Measurements from ENCODE around the gene BAK1.
A peak's percentile ranks its signal among the peaks of the same experiment; 100 is the strongest.

BAK1 gene

GRCh38 chr6:33587529-33587928, 7.5 kb upstream of the BAK1 start:
- FAIRE-seq (no peak), DNase-seq (ENCODE audit: low spot score) (no peak)

- FAIRE-seq: no peak
- DNase-seq (ENCODE audit: low spot score): no peak
These were observed 6.1 kb upstream of the BAK1 start for GRCh38 chr6:33586108-33586640.

- peak; percentile 47 for DNase-seq (ENCODE audit: low spot score)
- no peak for FAIRE-seq
These were observed 5.5 kb upstream of the BAK1 start for GRCh38 chr6:33585403-33586107.

- FAIRE-seq: no peak
These were observed 4.8 kb upstream of the BAK1 start for GRCh38 chr6:33584700-33585402.

GRCh38 chr6:33583591-33584155, 3.6 kb upstream of the BAK1 start:
- DNase-seq (ENCODE audit: low spot score) (no peak), FAIRE-seq (no peak)

More at GRCh38 chr6:33584700-33585402, 4.8 kb upstream of the BAK1 start:
- no peak for DNase-seq (ENCODE audit: low spot score)

- no peak for DNase-seq (ENCODE audit: low spot score)
- no peak for FAIRE-seq
These were observed 1.1 kb upstream of the BAK1 start for GRCh38 chr6:33581186-33581585.

- no peak for FAIRE-seq
These were observed 1.5 kb downstream of the BAK1 start for GRCh38 chr6:33578588-33579011.

GRCh38 chr6:33578164-33578563, 1.9 kb downstream of the BAK1 start:
- DNase-seq (ENCODE audit: low spot score) (no peak), FAIRE-seq (no peak)

More at GRCh38 chr6:33578588-33579011, 1.5 kb downstream of the BAK1 start:
- DNase-seq (ENCODE audit: low spot score): no peak

- FAIRE-seq: no peak
- DNase-seq (ENCODE audit: low spot score): no peak
These were observed 2.4 kb downstream of the BAK1 start for GRCh38 chr6:33577718-33578117.

- FAIRE-seq (no peak), DNase-seq (ENCODE audit: low spot score) (peak; percentile 23)
These were observed 3.0 kb downstream of the BAK1 start for GRCh38 chr6:33577106-33577535.

GRCh38 chr6:33576668-33577067, 3.4 kb downstream of the BAK1 start:
- DNase-seq (ENCODE audit: low spot score) (no peak), FAIRE-seq (no peak)

- FAIRE-seq (no peak), DNase-seq (ENCODE audit: low spot score) (no peak)
These were observed 4.9 kb downstream of the BAK1 start for GRCh38 chr6:33575211-33575610.

- FAIRE-seq (no peak), DNase-seq (ENCODE audit: low spot score) (no peak)
These were observed 8.3 kb downstream of the BAK1 start for GRCh38 chr6:33571637-33572316.

GRCh38 chr6:33570806-33571636, 9.1 kb downstream of the BAK1 start:
- DNase-seq (ENCODE audit: low spot score): no peak
- no peak for FAIRE-seq

- FAIRE-seq: no peak
These were observed 11.1 kb downstream of the BAK1 start for GRCh38 chr6:33568826-33569570.

GRCh38 chr6:33567836-33568235, 12.2 kb downstream of the BAK1 start:
- FAIRE-seq: no peak
- no peak for DNase-seq (ENCODE audit: low spot score)

More at GRCh38 chr6:33568826-33569570, 11.1 kb downstream of the BAK1 start:
- DNase-seq (ENCODE audit: low spot score): no peak

GRCh38 chr6:33566182-33567084, 13.6 kb downstream of the BAK1 start:
- FAIRE-seq: peak; percentile 48
- peak; percentile 62 for DNase-seq (ENCODE audit: low spot score)

GRCh38 chr6:33558801-33559200, 21.3 kb downstream of the BAK1 start:
- FAIRE-seq (no peak), DNase-seq (ENCODE audit: low spot score) (no peak)

- DNase-seq (ENCODE audit: low spot score) (no peak), FAIRE-seq (no peak)
These were observed 22.7 kb downstream of the BAK1 start for GRCh38 chr6:33557376-33557775.

Measured in RCC 7860 (cell line).